GM19023 (cell line): ENCODE data around the gene CIT.
"Not testable (repeated sequence)": the region's sequence is repeated elsewhere in the genome, so short reads cannot be mapped to it uniquely, and the experiment has no call there.

Experiments
- ATAC-seq: cut with Tn5 transposase; IDR thresholded peaks from one replicate; pipeline ENCODE4 v1.9.1; 2021; ENCODE audit warnings: mild to moderate bottlenecking, moderate library complexity; ENCODE audit not compliant: unreplicated experiment

Gene CIT

DNA sequence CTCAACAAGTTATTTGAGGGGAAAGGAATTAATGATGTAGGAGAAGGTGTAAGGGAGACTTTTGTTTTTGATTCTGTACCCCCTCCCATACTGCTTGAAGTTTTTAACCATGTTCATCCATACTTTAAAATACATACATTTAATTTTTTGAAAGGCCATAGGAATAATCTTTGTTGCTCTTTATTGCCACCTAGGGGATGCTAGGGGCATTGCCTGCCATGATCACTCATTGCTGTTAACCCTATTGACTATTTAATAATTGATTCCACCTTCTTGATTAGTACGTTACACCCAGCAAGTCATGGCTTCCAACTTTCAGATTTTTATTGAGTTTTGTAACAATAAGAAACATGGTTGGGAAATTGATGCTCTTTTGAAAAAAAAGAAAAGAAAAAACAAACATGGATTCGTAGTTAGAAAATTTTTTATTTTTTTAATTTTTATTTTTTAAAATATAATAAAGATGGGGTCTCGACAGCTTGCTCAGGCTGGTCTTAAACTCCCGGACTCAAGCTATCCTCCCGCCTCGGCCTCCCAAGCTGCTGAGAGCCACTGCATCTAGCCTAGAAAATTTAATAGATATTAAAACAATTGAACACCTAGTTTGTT lies 217.7 kb downstream of the CIT start:
- no peak for ATAC-seq

DNA sequence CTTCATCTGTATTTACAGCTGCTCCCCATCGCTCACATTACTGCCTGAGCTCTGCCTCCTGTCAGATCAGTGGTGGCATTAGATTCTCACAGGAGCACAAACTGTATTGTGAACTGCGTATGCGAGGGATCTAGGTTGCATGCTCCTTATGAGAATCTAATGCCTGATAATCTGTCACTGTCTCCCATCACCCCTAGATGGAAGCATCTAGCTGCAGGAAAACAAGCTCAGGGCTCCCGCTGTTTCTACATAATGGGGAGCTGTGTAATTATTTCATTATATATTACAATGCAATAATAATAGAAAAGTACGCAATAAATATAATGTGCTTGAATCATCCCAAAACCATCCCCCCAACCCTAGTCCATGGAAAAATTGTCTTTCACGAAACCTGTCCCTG lies 219.0 kb downstream of the CIT start:
- not testable (repeated sequence) for ATAC-seq

DNA sequence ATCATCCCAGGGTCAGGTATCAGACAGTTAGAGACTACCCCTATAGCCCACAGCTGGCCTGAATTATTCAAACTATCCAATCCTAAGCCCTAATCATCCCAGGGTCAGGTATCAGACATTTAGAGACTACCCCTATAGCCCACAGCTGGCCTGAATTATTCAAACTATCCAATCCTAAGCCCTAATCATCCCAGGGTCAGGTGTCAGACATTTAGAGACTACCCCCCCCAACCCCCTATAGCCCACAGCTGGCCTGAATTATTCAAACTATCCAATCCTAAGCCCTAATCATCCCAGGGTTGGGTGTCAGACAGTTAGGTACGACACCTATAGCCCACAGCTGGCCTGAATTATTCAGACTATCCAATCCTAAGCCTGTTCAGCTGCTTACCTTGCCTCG lies 220.1 kb downstream of the CIT start:
- not testable (repeated sequence) for ATAC-seq

DNA sequence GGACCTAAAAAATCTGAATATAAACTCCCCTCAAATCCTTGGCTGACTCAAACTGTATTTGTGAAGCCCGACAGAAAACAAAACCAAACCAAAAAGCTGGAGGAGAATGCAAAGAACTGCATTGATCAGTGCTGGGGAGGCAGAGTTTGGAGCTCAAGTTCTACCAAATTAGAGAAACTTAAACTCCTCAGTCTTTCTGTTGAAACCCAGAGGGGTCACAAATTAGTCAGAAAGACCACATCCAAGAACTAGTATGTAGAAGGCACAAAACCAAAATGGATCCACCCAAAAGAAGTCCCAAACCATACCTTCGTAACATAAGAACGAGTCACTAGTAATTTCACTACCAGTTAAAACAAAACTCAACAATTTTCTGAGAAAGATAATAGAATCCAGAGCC lies 224.5 kb downstream of the CIT start:
- ATAC-seq, result no peak

DNA sequence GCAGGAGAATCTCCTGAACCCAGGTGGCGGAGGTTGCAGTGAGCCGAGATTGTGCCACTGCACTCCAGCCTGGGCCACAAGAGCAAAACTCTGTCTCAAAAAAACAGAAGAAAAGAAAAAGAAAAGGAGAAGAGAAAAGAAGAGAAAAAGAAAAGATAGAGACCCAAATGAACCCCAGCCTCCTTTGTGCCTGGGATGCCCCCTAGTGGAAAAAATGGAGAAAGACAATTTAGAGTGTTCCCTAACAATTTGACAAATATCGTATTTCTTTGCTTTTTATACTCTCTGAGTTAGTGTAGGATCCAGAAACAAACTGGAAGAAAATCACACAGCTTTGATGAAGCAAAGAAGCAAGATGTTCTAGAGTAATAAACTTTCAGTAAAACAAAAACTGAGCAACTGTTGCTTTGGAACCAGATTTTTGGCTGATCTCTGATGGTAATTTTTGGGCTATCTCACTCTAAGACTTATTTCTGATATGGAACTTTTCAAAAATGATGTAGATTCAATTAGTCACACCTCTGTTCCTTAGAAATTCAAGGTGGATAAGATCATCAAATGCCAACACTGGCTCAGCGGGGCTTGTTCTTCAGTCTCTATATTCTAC lies 227.8 kb downstream of the CIT start:
- ATAC-seq, result no peak

DNA sequence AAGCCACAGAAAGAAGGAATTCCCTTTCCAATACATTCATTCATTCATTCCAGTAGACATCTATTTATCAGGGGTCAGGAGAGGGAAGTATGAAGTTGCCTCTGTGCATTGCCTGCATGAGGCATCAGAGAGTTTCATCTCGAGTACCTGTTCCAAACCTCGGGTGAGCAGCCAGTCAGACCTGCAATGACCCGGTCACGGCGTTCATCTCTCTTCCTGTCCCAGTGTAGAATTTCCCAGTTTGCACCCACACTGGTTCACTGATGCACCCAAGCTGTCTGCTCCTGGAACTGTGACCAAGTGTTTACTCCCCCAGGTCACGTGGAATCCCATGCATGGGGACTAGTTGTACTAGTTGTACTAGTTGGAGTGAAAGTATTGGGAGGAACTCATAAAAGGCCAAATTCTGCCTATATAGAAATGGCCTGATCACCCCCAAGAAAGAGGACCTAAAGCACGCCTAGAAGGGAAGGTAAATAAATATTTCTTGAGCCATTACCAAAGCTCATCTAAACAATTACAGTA lies 231.5 kb downstream of the CIT start:
- no peak for ATAC-seq

DNA sequence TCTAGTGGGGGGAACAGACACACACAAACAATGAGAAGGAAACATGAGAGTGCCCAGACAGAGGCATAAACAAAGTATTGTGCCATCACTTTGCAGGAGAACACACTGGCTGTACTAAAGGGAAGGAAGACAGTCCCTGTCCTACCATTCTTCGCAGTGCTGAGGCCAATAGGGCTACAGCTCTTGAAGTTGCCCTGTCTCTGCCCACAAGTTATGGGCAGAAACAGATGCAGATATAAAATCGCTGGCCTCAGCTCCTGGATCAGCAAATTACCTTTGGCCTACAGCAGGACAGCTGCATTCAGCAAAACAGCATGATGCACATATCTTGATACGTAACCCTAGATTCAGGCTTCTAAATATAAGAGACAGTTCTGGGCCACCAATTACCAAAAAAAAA lies 232.2 kb downstream of the CIT start:
- ATAC-seq, result no peak

DNA sequence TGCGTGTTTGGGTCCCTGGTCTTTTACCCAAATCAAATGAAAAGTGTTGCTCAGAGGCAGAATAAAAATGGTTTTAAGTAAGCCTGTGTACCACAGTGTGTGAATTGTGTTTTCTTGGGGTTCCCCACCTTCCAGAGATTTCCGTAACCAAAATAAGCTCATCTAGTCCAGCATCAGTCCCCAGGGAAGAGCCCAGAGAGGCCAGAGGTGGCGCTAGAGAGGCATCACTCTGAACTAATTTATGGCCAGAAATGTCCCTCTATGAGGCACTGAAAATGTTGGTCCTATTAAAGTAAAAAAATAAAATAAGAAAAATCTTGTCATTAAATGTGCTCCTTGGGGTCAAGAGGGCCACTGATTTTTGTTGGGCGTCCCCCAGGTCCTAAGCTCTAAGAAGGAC lies 234.1 kb downstream of the CIT start:
- ATAC-seq, result no peak
